PC-3 (cell line): ENCODE results near the gene CCNK. TPM values are rescaled to one million over a fixed set of nuclear protein-coding genes. Genes with fewer than 3 reads are reported as not detected.

Experiments used
- ATAC-seq: fragments of 200-7000 bp; cut with Tn5 transposase; 2 replicates; pipeline ENCODE4 v1.9.1; 2020; ENCODE audit warnings: mild to moderate bottlenecking, moderate library complexity
- BruUV-seq: library from RNA; stranded (reverse); fragments of 400-500 nt; replicated peaks from 2 replicates; lab custom pipeline; 2021; lab: Mats Ljungman, UMichigan
- CTCF ChIA-PET: fragments of 300-600 bp; sonication (Branson Sonifier 250); formaldehyde crosslinking; loops from one replicate; lab custom pipeline; 2022; ENCODE audit warnings: antibody characterized with exemption; lab: Charles Lee
- POLR2A ChIA-PET: fragments of 300-600 bp; sonication (Branson Sonifier 250); formaldehyde crosslinking; loops from one replicate; lab custom pipeline; 2022; ENCODE audit warnings: antibody characterized with exemption; ENCODE audit not compliant: unreplicated experiment; lab: Charles Lee
- DNase-seq: peaks from one replicate; pipeline ENCODE4 v3.0.0-alpha.2; 2015
- H2AFZ ChIP-seq: fragments of 300-600 bp; sonication (generic); 2 replicates; pipeline ENCODE4 v1.6.0; 2016; ENCODE audit warnings: antibody characterized with exemption, low read length
- H3F3A ChIP-seq: fragments of 300-600 bp; sonication (generic); one replicate; pipeline ENCODE4 v1.6.0; 2017; ENCODE audit warnings: antibody characterized with exemption, low read length, control low read depth, mild to moderate bottlenecking; ENCODE audit not compliant: unreplicated experiment
- H3K27ac ChIP-seq: fragments of 300-600 bp; sonication (generic); 2 replicates; pipeline ENCODE4 v1.5.1; 2016; ENCODE audit warnings: mild to moderate bottlenecking, low read length
- H3K27me3 ChIP-seq: fragments of 300-600 bp; sonication (generic); 2 replicates; pipeline ENCODE4 v1.6.1; 2016; ENCODE audit warnings: low read length, mixed read lengths
- H3K36me3 ChIP-seq: fragments of 300-600 bp; sonication (generic); 2 replicates; pipeline ENCODE4 v1.6.1; 2016; ENCODE audit warnings: low read depth, mixed run types, low read length, mixed read lengths
- H3K4me1 ChIP-seq: fragments of 300-600 bp; sonication (generic); 2 replicates; pipeline ENCODE4 v1.5.1; 2016; ENCODE audit warnings: low read length; ENCODE audit not compliant: insufficient read depth
- H3K4me2 ChIP-seq: fragments of 300-600 bp; sonication (generic); 2 replicates; pipeline ENCODE4 v1.6.0; 2016; ENCODE audit warnings: low read length
- H3K4me3 ChIP-seq: fragments of 300-600 bp; sonication (generic); 2 replicates; pipeline ENCODE4 v1.5.1; 2016; ENCODE audit warnings: mild to moderate bottlenecking, low read length, mixed read lengths
- H3K79me2 ChIP-seq: fragments of 300-600 bp; sonication (generic); 2 replicates; pipeline ENCODE4 v1.6.1; 2017; ENCODE audit warnings: low read length, mixed read lengths
- H3K9ac ChIP-seq: fragments of 300-600 bp; sonication (generic); 2 replicates; pipeline ENCODE4 v1.6.0; 2016; ENCODE audit warnings: mild to moderate bottlenecking, low read length
- H3K9me2 ChIP-seq: fragments of 300-600 bp; sonication (generic); replicated peaks from 2 replicates; pipeline ENCODE4 v1.6.1; 2016; ENCODE audit warnings: mixed run types, low read length, mixed read lengths
- H3K9me3 ChIP-seq: fragments of 300-600 bp; sonication (generic); 2 replicates; pipeline ENCODE4 v1.6.1; 2016; ENCODE audit warnings: low read length, mixed read lengths
- H4K20me1 ChIP-seq: fragments of 300-600 bp; sonication (generic); 2 replicates; pipeline ENCODE4 v1.6.1; 2016; ENCODE audit warnings: low read length, mixed read lengths
- CTCF ChIP-seq: fragments of 300-600 bp; sonication (generic); conservative IDR thresholded peaks from 2 replicates; pipeline ENCODE4 v1.5.1; 2017; ENCODE audit warnings: antibody characterized with exemption, low read depth, mild to moderate bottlenecking, low read length
- EZH2 ChIP-seq: fragments of 300-600 bp; sonication (generic); IDR thresholded peaks from one replicate; pipeline ENCODE4 v1.6.1; 2017; ENCODE audit warnings: antibody characterized with exemption, mild to moderate bottlenecking, low read length; ENCODE audit not compliant: unreplicated experiment
- EZH2phosphoT487 ChIP-seq: fragments of 300-600 bp; sonication (generic); IDR thresholded peaks from 2 replicates; pipeline ENCODE4 v1.6.1; 2018; ENCODE audit warnings: mild to moderate bottlenecking, antibody characterized with exemption, low read length, borderline replicate concordance
- intact Hi-C: fragments of 100-400 bp; cut with micrococcal nuclease; formaldehyde crosslinking; loops from 2 replicates; pipeline ENCODE4 v1.9.0; 2023
- total RNA-seq: library from RNA; depleted of rRNA; stranded (reverse); fragments of >200 nt; gene quantifications from 2 replicates; pipeline ENCODE4 v1.2.3, GENCODE V29; 2014

CCNK gene
- total RNA-seq, 1 experiment from 2014 or later, result 26.2 TPM

- ATAC-seq, result no peak
- Histone ChIP-seq H3K4me2 (no peak overlapping the region), H3K9me2 (no peaks in the 10 kb centered on the region), H2AFZ (no peak overlapping the region), H3K4me1 (0 out of 2 replicates have a peak, but pooled peaks cover 8% of the 10 kb centered on the region), H3K27me3 (no peaks in the 10 kb centered on the region), H3K36me3 (peaks cover 18% of the 10 kb centered on the region), H3K9ac (no peak overlapping the region), H3K9me3 (no peaks in the 10 kb centered on the region), H3K27ac (no peak overlapping the region), H3F3A (no peaks in the 10 kb centered on the region), H3K4me3 (no peak overlapping the region), H4K20me1 (peaks cover 28% of the 10 kb centered on the region; the same call in 1 of the 2 replicates), H3K79me2 (peaks cover 46% of the 10 kb centered on the region)
- CTCF ChIA-PET, result no interaction called here
- TF ChIP-seq CTCF, result no peak
- no peak for TF ChIP-seq EZH2phosphoT487
- TF ChIP-seq EZH2, result no peak
- no TSS peak for BruUV-seq
- intact Hi-C loops, result no loop called here
- DNase-seq, result no peak
- POLR2A ChIA-PET, result no interaction called here
These were observed 15.9 kb upstream of the CCNK start for GRCh38 chr14:99465288-99465687.

- Histone ChIP-seq H3K9me2 (no peaks in the 10 kb centered on the region), H3K79me2 (peaks cover 61% of the 10 kb centered on the region), H3K9ac (no peak overlapping the region), H3K27me3 (no peaks in the 10 kb centered on the region), H3K27ac (no peak overlapping the region), H3K36me3 (peaks cover 6% of the 10 kb centered on the region; the same call in 1 of the 2 replicates), H4K20me1 (peaks cover 36% of the 10 kb centered on the region; the same call in 1 of the 2 replicates), H3F3A (no peaks in the 10 kb centered on the region), H3K4me2 (no peak overlapping the region), H3K4me1 (0 out of 2 replicates have a peak, but pooled peaks cover 8% of the 10 kb centered on the region), H3K9me3 (no peaks in the 10 kb centered on the region), H3K4me3 (no peak overlapping the region), H2AFZ (no peak overlapping the region)
- ChIA-PET CTCF (no interaction called here), POLR2A (no interaction called here)
- DNase-seq (no peak), ATAC-seq (no peak)
- intact Hi-C loops, result no loop called here
- TF ChIP-seq EZH2phosphoT487 (no peak), CTCF (no peak), EZH2 (no peak)
- no TSS peak for BruUV-seq
These were observed 14.5 kb upstream of the CCNK start for GRCh38 chr14:99466758-99467157.

DNA sequence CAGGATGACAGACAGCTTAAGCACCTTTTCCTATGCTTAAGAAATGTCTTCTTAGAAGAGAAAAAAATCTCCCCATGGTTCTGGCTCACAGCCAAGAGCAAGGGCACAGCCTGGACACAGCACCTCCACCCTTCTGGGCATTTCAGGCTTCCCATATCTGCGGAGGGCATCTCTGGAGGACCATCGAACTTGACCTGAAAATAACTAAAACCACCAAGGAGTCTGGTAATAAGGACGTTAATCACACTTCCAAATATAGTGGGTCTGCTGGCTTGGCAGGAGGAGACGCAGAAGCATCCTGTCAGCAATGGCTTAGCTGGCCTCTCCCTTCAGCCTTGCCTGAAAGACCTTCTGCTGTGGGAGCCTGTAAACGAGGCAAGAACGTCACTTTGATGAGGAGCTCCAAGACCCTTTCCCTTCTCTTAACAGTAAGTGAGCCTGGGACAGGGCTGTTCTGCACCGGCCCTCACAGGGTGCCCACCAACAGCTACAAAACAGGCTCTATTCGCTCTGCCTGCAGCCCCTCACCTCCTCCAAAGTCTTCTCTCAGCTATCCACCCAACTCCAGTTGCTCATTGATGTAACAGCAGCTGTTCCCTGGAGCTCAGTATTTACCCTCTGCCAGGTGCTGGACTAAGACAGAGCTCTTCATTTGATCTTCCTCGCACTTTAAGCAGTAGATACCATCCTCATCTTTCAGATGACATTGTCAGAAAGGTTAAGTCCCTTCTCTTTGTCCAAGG lies 13.7 kb upstream of the CCNK start:
- Histone ChIP-seq H3K4me3 (no peak overlapping the region), H3K4me2 (no peak overlapping the region), H3K9me3 (no peaks in the 10 kb centered on the region), H3K79me2 (peaks cover 69% of the 10 kb centered on the region), H3K9me2 (no peaks in the 10 kb centered on the region), H4K20me1 (peaks cover 36% of the 10 kb centered on the region; the same call in 1 of the 2 replicates), H3K9ac (no peak overlapping the region), H3K4me1 (0 out of 2 replicates have a peak, but pooled peaks cover 8% of the 10 kb centered on the region), H3K27me3 (no peaks in the 10 kb centered on the region), H2AFZ (no peak overlapping the region), H3K27ac (no peak overlapping the region), H3F3A (no peaks in the 10 kb centered on the region), H3K36me3 (peaks cover 4% of the 10 kb centered on the region; the same call in 1 of the 2 replicates)
- ATAC-seq (no peak), DNase-seq (no peak)
- no peak for TF ChIP-seq EZH2
- TF ChIP-seq CTCF, result no peak
- TF ChIP-seq EZH2phosphoT487, result no peak
- CTCF ChIA-PET, result no interaction called here
- no TSS peak for BruUV-seq
- POLR2A ChIA-PET, result no interaction called here
- intact Hi-C loops, result no loop called here
